GM12872 (cell line): ENCODE measurements around the gene LRPAP1.

Experiments
- TF ChIP-seq, protein P1 (sequence below): IDR thresholded peaks from 3 replicates; pipeline ENCODE4 v1.5.1; 2011; ENCODE audit warnings: low read depth, mild to moderate bottlenecking, low read length, moderate library complexity; ENCODE audit not compliant: insufficient read depth

LRPAP1 gene

DNA sequence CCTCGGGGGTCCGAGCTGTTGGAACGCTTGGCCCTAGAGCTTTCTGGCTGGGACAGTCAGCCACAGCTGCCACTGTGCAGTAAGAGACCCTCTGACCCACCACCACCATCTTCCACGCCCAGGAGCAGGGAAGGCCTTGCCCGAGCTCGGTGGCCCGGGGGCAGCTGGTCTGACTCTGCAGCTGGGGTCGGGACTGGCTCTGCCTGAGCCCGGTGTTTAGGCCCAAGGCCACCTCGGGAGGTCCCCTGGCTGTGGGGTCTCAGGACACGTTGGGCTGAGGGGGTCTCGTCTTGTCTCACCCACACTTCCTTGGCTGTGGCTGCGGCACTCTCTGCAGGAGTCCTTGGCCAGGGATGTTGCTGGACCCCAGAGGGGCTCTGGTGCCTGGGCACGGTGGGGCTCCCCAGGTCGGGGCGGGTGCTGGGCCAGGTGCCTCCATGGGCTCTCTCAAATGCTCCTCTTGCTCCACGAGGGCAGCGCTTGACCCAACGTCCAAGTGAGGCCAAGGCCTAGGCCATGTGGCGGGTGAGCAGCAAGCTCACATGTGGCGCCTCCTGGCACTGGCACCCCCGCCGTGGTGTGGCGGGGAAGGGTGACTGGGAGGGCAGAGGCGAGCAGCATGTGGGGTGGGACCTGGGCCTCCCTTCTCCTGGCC lies 46.2 kb downstream of the LRPAP1 start:
- TF ChIP-seq, protein P1, sequence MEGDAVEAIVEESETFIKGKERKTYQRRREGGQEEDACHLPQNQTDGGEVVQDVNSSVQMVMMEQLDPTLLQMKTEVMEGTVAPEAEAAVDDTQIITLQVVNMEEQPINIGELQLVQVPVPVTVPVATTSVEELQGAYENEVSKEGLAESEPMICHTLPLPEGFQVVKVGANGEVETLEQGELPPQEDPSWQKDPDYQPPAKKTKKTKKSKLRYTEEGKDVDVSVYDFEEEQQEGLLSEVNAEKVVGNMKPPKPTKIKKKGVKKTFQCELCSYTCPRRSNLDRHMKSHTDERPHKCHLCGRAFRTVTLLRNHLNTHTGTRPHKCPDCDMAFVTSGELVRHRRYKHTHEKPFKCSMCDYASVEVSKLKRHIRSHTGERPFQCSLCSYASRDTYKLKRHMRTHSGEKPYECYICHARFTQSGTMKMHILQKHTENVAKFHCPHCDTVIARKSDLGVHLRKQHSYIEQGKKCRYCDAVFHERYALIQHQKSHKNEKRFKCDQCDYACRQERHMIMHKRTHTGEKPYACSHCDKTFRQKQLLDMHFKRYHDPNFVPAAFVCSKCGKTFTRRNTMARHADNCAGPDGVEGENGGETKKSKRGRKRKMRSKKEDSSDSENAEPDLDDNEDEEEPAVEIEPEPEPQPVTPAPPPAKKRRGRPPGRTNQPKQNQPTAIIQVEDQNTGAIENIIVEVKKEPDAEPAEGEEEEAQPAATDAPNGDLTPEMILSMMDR, result no peak

DNA sequence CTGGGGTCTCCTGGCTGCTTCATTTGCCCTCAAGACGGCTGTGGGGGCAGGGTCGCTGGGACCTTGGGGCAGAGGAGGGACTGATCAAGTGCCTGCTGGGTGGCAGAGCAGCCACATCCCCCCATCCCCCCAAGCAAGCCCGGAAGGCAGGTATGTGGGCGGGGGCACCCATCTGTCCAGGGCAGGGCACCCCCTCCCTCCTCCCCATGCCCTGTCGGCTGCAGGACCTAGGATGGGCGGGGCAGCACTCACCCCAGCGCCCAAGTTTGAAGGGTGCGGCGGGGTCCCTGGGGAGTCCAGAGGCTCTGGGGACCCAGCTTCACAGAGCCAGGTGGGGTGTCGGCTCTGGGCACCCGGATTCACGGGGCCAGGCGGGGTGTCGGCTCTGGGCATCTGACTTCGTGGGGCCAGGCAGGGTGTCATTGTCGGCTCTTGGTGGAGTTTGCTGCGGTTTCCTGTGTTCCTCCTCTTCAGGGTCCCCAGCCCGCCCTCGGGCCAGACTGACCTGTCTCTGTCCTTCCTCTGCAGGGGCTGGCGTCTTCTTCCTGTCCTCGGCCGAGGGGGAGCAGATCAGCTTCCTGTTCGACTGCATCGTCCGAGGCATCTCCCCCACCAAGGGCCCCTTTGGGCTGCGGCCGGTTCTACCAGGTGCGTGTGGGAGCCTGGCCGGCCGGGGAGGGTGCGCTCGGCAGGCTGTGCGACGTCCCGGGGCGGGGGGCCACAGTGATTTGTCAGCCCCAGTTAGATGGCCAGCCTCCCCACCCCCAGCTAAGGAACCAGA lies 47.0 kb downstream of the LRPAP1 start:
- TF ChIP-seq, protein P1, result no peak

DNA sequence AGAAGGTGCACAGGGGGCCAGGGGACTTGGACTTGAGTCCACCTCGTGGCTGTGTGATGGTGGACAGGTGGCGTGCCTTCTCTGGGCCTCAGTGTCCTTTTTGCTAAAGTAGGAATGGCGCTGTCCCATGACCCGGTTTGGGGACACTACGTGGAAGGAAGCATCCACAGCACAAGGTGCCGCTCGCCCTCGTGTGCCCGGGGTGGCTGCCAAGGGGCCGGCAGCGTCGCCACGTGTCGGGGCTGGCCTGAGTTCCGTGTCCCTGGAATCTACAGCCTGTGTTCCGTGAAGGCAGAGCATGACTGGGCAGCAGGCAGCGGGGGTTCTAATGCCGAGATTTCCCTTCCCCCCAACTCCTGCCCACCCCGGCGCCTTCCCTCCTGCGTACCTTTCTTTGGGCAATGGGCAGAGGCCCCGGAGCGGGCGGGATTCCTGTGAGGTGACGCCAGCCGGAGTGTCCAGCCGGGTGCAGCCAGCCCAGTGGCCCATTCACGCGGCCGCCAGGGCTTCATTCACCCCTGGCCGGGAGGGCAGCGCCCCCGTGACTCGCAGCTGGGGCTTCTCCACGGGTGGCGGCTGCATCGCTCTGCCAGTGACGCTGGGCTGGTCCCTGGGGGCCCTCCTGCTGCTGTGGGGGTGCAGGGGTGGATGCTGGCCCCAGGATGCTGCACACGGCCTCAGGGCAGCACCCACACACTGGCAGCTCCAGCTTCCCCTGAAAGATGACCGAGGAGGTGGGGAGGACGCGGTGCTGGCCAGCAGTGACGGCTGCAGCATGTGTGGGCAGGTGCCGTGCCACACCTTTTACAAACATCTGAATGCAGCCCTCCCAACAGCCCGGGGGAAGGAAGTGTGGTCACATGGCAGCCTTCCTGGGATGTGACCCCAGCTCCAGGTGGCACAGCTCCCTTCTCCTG lies 47.9 kb downstream of the LRPAP1 start:
- TF ChIP-seq, protein P1, result no peak

DNA sequence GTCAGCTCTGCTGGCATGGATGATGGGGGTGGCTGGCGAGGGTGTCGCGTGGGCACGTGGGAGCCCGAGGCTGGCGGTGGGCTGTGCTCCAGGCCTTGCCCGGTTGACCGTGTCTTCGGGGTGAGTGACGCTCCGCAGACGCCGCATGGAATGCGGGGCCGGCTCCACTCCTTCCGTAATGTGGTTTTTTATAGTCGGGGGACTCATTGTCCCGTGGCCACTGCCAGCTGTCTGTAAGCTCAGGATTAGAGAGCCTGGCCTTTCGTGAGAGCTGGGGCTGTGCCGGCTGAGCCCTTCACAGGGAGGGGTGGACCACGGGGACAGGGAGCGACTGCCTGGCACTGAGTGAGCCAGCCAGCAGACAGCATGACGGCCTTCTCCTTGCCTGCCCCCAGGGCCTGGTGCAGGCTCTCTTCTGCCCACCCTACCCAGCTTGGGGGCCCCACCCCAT lies 48.7 kb downstream of the LRPAP1 start:
- TF ChIP-seq, protein P1, result no peak

DNA sequence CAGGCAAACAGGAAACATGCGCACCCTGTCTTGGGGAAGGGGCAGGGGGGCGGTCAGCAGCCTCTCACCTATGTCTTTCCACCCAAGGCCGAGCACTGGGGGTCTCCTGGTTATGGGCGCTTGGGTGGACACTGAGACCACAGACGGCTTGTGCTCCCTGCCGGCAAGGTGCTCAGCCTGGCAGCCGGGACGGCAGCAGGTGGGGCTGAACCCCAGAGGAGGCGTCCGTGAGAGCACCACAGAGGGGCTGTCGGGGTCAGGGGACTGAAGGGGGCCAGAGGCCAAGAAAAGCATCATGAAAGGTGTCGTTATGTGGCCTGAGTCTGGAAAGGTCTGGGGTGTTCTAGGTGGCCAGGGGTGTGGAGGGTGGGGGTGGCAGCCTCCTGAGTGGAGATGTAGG lies 49.5 kb downstream of the LRPAP1 start:
- TF ChIP-seq, protein P1, result no peak

DNA sequence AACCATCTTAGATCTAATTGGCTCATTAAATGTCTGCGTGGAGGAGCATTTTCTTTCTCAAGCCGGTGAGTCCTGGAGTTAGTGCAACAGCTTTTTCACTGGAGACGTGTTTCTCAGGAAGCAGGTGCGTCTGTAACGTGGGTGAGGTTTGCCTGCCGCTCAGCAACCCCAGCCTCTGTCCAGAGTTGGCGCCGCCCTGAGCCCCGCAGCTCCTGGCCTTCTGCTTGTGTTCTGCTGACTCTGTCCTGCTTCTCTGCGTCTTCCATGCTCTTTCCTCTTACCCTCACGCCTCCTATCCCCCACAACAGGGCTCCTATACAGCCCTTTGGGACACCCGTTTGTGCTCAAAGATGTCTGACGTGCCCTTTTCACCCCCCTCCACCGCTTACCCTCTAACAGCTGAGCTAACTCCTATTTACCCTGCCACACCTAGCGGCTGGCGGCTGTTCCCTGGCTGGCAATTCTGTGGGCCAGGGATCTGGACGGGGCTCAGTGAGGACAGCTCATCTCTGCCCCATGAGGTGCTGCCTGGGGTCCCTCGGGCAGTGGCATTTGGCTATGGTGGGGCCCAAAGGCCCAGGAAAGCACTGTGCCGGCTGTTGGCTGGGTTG lies 50.3 kb downstream of the LRPAP1 start:
- TF ChIP-seq, protein P1, result no peak

DNA sequence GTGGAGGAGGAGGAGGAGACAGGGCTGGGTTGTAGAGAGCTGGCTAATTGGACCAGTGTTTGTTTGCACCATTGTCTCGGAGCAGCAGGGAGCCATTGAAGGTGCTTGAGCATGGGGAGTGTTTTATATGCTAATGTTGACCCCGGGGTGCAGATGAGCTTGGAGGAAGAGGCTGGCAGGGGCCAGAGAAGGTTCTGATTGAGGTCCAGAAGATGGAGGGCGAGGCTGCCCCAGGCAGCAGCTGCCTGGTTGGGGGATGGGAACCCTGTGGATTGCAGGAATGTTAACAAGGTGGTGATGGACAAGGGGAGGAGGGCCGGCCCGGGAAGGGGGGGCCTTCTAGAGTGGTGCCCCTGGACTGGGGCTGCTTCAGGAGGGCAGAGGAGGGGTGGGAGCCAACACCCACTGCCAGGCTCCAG lies 51.1 kb downstream of the LRPAP1 start:
- TF ChIP-seq, protein P1, result no peak
